ENCODE measurements around the gene CTNS.

GRCh38 chr17:3594051-3594800 is 42.3 kb upstream of the CTNS start:
- no peak for TF ChIP-seq POLR2A (IDR thresholded peaks at IDR 0.05)
- TF ChIP-seq, protein P1, sequence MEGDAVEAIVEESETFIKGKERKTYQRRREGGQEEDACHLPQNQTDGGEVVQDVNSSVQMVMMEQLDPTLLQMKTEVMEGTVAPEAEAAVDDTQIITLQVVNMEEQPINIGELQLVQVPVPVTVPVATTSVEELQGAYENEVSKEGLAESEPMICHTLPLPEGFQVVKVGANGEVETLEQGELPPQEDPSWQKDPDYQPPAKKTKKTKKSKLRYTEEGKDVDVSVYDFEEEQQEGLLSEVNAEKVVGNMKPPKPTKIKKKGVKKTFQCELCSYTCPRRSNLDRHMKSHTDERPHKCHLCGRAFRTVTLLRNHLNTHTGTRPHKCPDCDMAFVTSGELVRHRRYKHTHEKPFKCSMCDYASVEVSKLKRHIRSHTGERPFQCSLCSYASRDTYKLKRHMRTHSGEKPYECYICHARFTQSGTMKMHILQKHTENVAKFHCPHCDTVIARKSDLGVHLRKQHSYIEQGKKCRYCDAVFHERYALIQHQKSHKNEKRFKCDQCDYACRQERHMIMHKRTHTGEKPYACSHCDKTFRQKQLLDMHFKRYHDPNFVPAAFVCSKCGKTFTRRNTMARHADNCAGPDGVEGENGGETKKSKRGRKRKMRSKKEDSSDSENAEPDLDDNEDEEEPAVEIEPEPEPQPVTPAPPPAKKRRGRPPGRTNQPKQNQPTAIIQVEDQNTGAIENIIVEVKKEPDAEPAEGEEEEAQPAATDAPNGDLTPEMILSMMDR (IDR thresholded peaks at IDR 0.05), result no peak

All from uterus (tissue), 2 donors.